ENCODE data around the gene PDIA6.
A peak's percentile ranks its signal among the peaks of the same experiment; 100 is the strongest.
"Not testable (repeated sequence)": the region's sequence is repeated elsewhere in the genome, so short reads cannot be mapped to it uniquely, and the experiment has no call there.

PDIA6 gene

GRCh38 chr2:10832203-10832936, 19.8 kb upstream of the PDIA6 start:
- peak; percentile 81 to 84 for DNase-seq

GRCh38 chr2:10831400-10831985, 18.9 kb upstream of the PDIA6 start:
- no peak for DNase-seq

- DNase-seq, result no peak
Observed at GRCh38 chr2:10830641-10831399, 18.2 kb upstream of the PDIA6 start.

- no peak for DNase-seq
Observed at GRCh38 chr2:10830203-10830602, 17.6 kb upstream of the PDIA6 start.

- DNase-seq, result no peak
Observed at GRCh38 chr2:10829299-10829698, 16.7 kb upstream of the PDIA6 start.

- no peak for DNase-seq
Observed at GRCh38 chr2:10828346-10828745, 15.8 kb upstream of the PDIA6 start.

- DNase-seq, result no peak
Observed at GRCh38 chr2:10826625-10827024, 14.0 kb upstream of the PDIA6 start.

GRCh38 chr2:10826026-10826425, 13.4 kb upstream of the PDIA6 start:
- DNase-seq, result no peak

GRCh38 chr2:10824191-10824590, 11.6 kb upstream of the PDIA6 start:
- no peak for DNase-seq

GRCh38 chr2:10820978-10821695, 8.6 kb upstream of the PDIA6 start:
- DNase-seq, result peak; percentile 31 to 52

GRCh38 chr2:10820562-10820961, 8.0 kb upstream of the PDIA6 start:
- DNase-seq, result no peak

GRCh38 chr2:10819714-10820314, 7.2 kb upstream of the PDIA6 start:
- no peak for DNase-seq

- no peak for DNase-seq
Observed at GRCh38 chr2:10818984-10819383, 6.4 kb upstream of the PDIA6 start.

- not testable (repeated sequence) for DNase-seq
Observed at GRCh38 chr2:10818305-10818704, 5.7 kb upstream of the PDIA6 start.

- peak in 1 of 2 experiments; percentile 15 for DNase-seq
Observed at GRCh38 chr2:10817413-10817812, 4.8 kb upstream of the PDIA6 start.

- peak; percentile 13 to 15 for DNase-seq
Observed at GRCh38 chr2:10814571-10815331, 2.2 kb upstream of the PDIA6 start.

- DNase-seq, result no peak
Observed at GRCh38 chr2:10814142-10814541, 1.6 kb upstream of the PDIA6 start.

- DNase-seq, result not testable (repeated sequence)
Observed at GRCh38 chr2:10813163-10814138, 866 bp upstream of the PDIA6 start.

GRCh38 chr2:10811517-10811916, 1.1 kb downstream of the PDIA6 start:
- peak in 1 of 2 experiments; percentile 11 for DNase-seq

Data from Kasumi-1 (cell line).